SK-N-MC (cell line): ENCODE measurements around the gene SPINK13.

Source experiments
- DNase-seq: peaks from one replicate; pipeline ENCODE4 v3.0.0-alpha.2; 2011; ENCODE audit warnings: low read depth, low spot score
- H3K27ac ChIP-seq: fragments of 200-600 bp; sonication (generic); 2 replicates; pipeline ENCODE4 v1.5.1; 2016; ENCODE audit warnings: mixed run types
- H3K36me3 ChIP-seq: fragments of 200-600 bp; sonication (generic); 2 replicates; pipeline ENCODE4 v1.6.1; 2017; ENCODE audit warnings: antibody characterized with exemption, low read length, mixed read lengths; ENCODE audit not compliant: insufficient read depth
- H3K4me3 ChIP-seq: fragments of 200-600 bp; sonication (generic); 2 replicates; pipeline ENCODE4 v1.5.1; 2016
- H3K9ac ChIP-seq: fragments of 200-600 bp; sonication (generic); 2 replicates; pipeline ENCODE4 v1.8.0; 2017; ENCODE audit warnings: mixed run types, mixed read lengths; ENCODE audit not compliant: insufficient read length
- H3K9me3 ChIP-seq: fragments of 200-600 bp; sonication (generic); 2 replicates; pipeline ENCODE4 v1.6.1; 2017; ENCODE audit warnings: low read depth, mild to moderate bottlenecking, antibody characterized with exemption, low read length, moderate library complexity, mixed read lengths
- EZH2 ChIP-seq: fragments of 200-600 bp; sonication (generic); IDR thresholded peaks from one replicate; pipeline ENCODE4 v1.6.1; 2017; ENCODE audit warnings: antibody characterized with exemption
- FOXP2 ChIP-seq: optimal IDR thresholded peaks from 2 replicates; pipeline ENCODE3; 2011; ENCODE audit warnings: mild to moderate bottlenecking, moderate library complexity; ENCODE audit not compliant: insufficient read depth; ENCODE audit errors: extremely low read length, control extremely low read depth
- POLR2AphosphoS5 ChIP-seq: IDR thresholded peaks from 2 replicates; pipeline ENCODE4 v1.6.1; 2012; ENCODE audit warnings: mild to moderate bottlenecking, low read depth, low read length, borderline replicate concordance

The SPINK13 gene

GRCh38 chr5:148335259-148335658 is 66.7 kb downstream of the SPINK13 start, which contains the start of gene SPINK9:
TSS of gene SPINK9 (plus strand) at chr5:148335559. CDS start at chr5:148335614, 55 bp downstream.
- TF ChIP-seq FOXP2, result no peak
- TF ChIP-seq EZH2, result no peak
- no peak for TF ChIP-seq POLR2AphosphoS5
- Histone ChIP-seq H3K36me3 (no peaks in the 10 kb centered on the region), H3K9me3 (no peaks in the 10 kb centered on the region), H3K27ac (no peak within 1 kb of the TSS), H3K4me3 (no peak within 1 kb of the TSS), H3K9ac (no peak within 1 kb of the TSS)
- no peak for DNase-seq
